ENCODE results near the gene FBXO39. TPM values are rescaled to one million over a fixed set of nuclear protein-coding genes. Genes with fewer than 3 reads are reported as not detected.

FBXO39 gene
- polyA plus RNA-seq, 3 donors: 0.12 TPM; not detected in 2

- peak; percentile 50 for TF ChIP-seq CTCF (IDR thresholded peaks at IDR 0.05)
- WGBS (ENCODE audit: insufficient coverage): 94% methylated on average over 9 of the region's 13 CpGs
- Mint-ChIP-seq H3K9me3 (no peaks in the 10 kb centered on the region), H3K4me3 (no peak overlapping the region), H3K36me3 (no peaks in the 10 kb centered on the region), H3K27ac (no peak overlapping the region), H3K27me3 (ENCODE audit: low read depth in 3 of 3) (peaks cover 8 to 20% (median 12%) of the 10 kb centered on the region in 3 donors), H3K4me1 (peaks cover 3% of the 10 kb centered on the region)
- Histone ChIP-seq H3K4me2 (replicated peaks; ENCODE audit: extremely low read depth, low read length, poor library complexity, severe bottlenecking) (no peak overlapping the region), H3K4me1 (ENCODE audit: control insufficient read depth in 1 of 2, insufficient read depth in 2 of 2, low read length in 2 of 2) (no peaks in the 10 kb centered on the region), H3K9ac (ENCODE audit: insufficient read depth, low read length, poor library complexity, severe bottlenecking) (no peak overlapping the region), H3K27me3 (ENCODE audit: control insufficient read depth in 2 of 2, insufficient read depth in 2 of 2, low read length in 2 of 2) (no peaks in the 10 kb centered on the region), H3K36me3 (replicated peaks in 1 of 2; ENCODE audit: control insufficient read depth in 1 of 2, insufficient read depth in 2 of 2, low read length in 2 of 2) (no peaks in the 10 kb centered on the region), H3K4me3 (replicated peaks in 1 of 3; ENCODE audit: low read depth in 2 of 3, low read length in 3 of 3) (no peak overlapping the region), H3K79me2 (ENCODE audit: insufficient read depth, low read length) (no peaks in the 10 kb centered on the region), H2AFZ (ENCODE audit: insufficient read depth, low read depth, low read length, poor library complexity, severe bottlenecking) (no peak overlapping the region), H3K9me3 (replicated peaks in 1 of 2; ENCODE audit: control insufficient read depth in 1 of 2, insufficient read depth in 1 of 2, low read length in 2 of 2) (no peaks in the 10 kb centered on the region), H3K27ac (ENCODE audit: low read depth in 1 of 2, low read length in 2 of 2) (no peak overlapping the region), H4K20me1 (ENCODE audit: insufficient read depth, low read length) (no peaks in the 10 kb centered on the region)
- no peak for DNase-seq
- intact Hi-C loops (cut with micrococcal nuclease): loop anchor here in 1 of 2 donors (5.0 kb wide), 1 partner anchor 328 kb away; no protein-coding TSS in a partner anchor
Observed at GRCh38 chr17:6800422-6801027, 24.5 kb downstream of the FBXO39 start.

- Histone ChIP-seq H3K36me3 (replicated peaks in 1 of 2; ENCODE audit: control insufficient read depth in 1 of 2, insufficient read depth in 2 of 2, low read length in 2 of 2) (no peaks in the 10 kb centered on the region), H3K27me3 (ENCODE audit: control insufficient read depth in 2 of 2, insufficient read depth in 2 of 2, low read length in 2 of 2) (no peaks in the 10 kb centered on the region), H2AFZ (ENCODE audit: insufficient read depth, low read depth, low read length, poor library complexity, severe bottlenecking) (no peak overlapping the region), H3K9ac (ENCODE audit: insufficient read depth, low read length, poor library complexity, severe bottlenecking) (no peak overlapping the region), H3K79me2 (ENCODE audit: insufficient read depth, low read length) (no peaks in the 10 kb centered on the region), H3K4me3 (replicated peaks in 1 of 3; ENCODE audit: low read depth in 2 of 3, low read length in 3 of 3) (no peak overlapping the region), H3K9me3 (replicated peaks in 1 of 2; ENCODE audit: control insufficient read depth in 1 of 2, insufficient read depth in 1 of 2, low read length in 2 of 2) (no peaks in the 10 kb centered on the region), H3K4me1 (ENCODE audit: control insufficient read depth in 1 of 2, insufficient read depth in 2 of 2, low read length in 2 of 2) (no peaks in the 10 kb centered on the region), H3K27ac (ENCODE audit: low read depth in 1 of 2, low read length in 2 of 2) (no peak overlapping the region), H3K4me2 (replicated peaks; ENCODE audit: extremely low read depth, low read length, poor library complexity, severe bottlenecking) (no peak overlapping the region), H4K20me1 (ENCODE audit: insufficient read depth, low read length) (no peaks in the 10 kb centered on the region)
- Mint-ChIP-seq H3K4me1 (no peaks in the 10 kb centered on the region), H3K27me3 (ENCODE audit: low read depth in 3 of 3) (peaks cover 3 to 10% (median 7%) of the 10 kb centered on the region in 3 donors), H3K27ac (no peak overlapping the region), H3K4me3 (no peak overlapping the region), H3K9me3 (peaks cover 0 to 13% (median 6%) of the 10 kb centered on the region in 7 donors), H3K36me3 (no peaks in the 10 kb centered on the region)
- intact Hi-C loops (cut with micrococcal nuclease): no loop called here
- DNase-seq: no peak
- no peak for TF ChIP-seq CTCF (IDR thresholded peaks at IDR 0.05)
- 80% methylated on average over 2 of the region's 9 CpGs for WGBS (ENCODE audit: insufficient coverage)
Observed at GRCh38 chr17:6811510-6811909, 35.5 kb downstream of the FBXO39 start.
